ENCODE measurements around the gene PARP16.

- no peak for TF ChIP-seq CTCF (IDR thresholded peaks at IDR 0.05; ENCODE audit: low read length)
- TF ChIP-seq EZH2 (IDR thresholded peaks at IDR 0.05; ENCODE audit: borderline replicate concordance, low read length), result no peak
Observed at GRCh38 chr15:65233696-65234095, 53.0 kb downstream of the PARP16 start.
